SK-N-MC (cell line): Measurements from ENCODE around the gene PLPPR3.

Experiments used
- FOXP2 ChIP-seq: optimal IDR thresholded peaks from 2 replicates; pipeline ENCODE3; 2011; ENCODE audit warnings: mild to moderate bottlenecking, moderate library complexity; ENCODE audit not compliant: insufficient read depth; ENCODE audit errors: extremely low read length, control extremely low read depth
- POLR2AphosphoS5 ChIP-seq: IDR thresholded peaks from 2 replicates; pipeline ENCODE4 v1.6.1; 2012; ENCODE audit warnings: mild to moderate bottlenecking, low read depth, low read length, borderline replicate concordance

DNA sequence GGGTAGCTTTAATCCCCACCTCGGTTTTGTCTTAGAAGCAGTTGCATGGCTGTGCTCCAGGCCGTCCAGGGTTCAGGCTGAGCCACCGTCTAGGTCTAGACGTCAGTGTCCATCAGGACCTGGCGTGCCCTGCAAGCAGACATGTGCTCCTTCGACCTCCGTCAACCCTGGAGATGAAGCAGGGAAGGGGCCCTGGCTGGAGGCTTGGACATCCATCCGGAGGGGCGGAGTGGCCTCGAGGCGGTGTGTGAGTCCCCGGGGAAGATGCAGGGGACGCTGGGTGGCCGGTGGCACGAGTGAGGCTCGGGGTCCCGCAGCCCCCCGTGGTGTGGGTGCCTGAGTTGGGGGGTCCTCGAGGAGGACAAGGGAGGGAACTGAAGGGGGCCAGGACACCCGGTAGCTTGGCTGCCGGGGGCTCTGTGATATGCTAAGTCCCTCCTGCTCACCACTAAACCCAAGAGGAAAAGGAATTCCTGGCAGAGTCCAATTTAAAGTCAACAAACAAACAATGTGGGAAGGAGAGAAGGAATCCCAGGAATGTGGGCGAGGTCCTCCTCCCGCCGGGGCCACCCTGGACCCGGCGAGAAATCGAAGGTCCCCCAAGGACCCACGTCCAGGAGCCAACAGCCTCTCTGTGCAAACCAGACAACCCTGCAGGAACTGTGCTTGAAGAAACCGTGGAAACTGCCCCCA is 39.4 kb downstream of the PLPPR3 start:
- TF ChIP-seq POLR2AphosphoS5 = no peak
- no peak for TF ChIP-seq FOXP2
